Activated naive CD8-positive, alpha-beta T cell treated with anti-CD3 and anti-CD28 coated beads for 36 hours (primary cell): Measurements from ENCODE around the gene FBXO22. TPM values are rescaled to one million over a fixed set of nuclear protein-coding genes. Genes with fewer than 3 reads are reported as not detected.
"Not testable (repeated sequence)": the region's sequence is repeated elsewhere in the genome, so short reads cannot be mapped to it uniquely, and the experiment has no call there.

Experiments used
- DNase-seq: peaks from one replicate; pipeline ENCODE4 v3.0.0; 2021
- H3K27ac Mint-ChIP-seq: one replicate; pipeline ENCODE4 v1.8.0; 2022; ENCODE audit warnings: mild to moderate bottlenecking, moderate library complexity, mixed read lengths
- H3K27me3 Mint-ChIP-seq: one replicate; pipeline ENCODE4 v1.8.0; 2022; ENCODE audit warnings: mild to moderate bottlenecking, mixed read lengths
- H3K36me3 Mint-ChIP-seq: one replicate; pipeline ENCODE4 v1.8.0; 2021; ENCODE audit warnings: mild to moderate bottlenecking, mixed read lengths
- H3K4me1 Mint-ChIP-seq: one replicate; pipeline ENCODE4 v1.8.0; 2021; ENCODE audit warnings: mixed read lengths
- H3K4me3 Mint-ChIP-seq: one replicate; pipeline ENCODE4 v1.8.0; 2022; ENCODE audit warnings: mild to moderate bottlenecking, moderate library complexity, mixed read lengths
- H3K9me3 Mint-ChIP-seq: one replicate; pipeline ENCODE4 v1.8.0; 2022; ENCODE audit warnings: mixed read lengths
- total RNA-seq, 2 experiments: library from RNA; stranded (reverse); gene quantifications; one replicate each; pipeline ENCODE4 v1.2.3, GENCODE V29; 2021

The FBXO22 gene
- total RNA-seq, 2 experiments from 2014 or later: 48.2 to 49.5 TPM

DNA sequence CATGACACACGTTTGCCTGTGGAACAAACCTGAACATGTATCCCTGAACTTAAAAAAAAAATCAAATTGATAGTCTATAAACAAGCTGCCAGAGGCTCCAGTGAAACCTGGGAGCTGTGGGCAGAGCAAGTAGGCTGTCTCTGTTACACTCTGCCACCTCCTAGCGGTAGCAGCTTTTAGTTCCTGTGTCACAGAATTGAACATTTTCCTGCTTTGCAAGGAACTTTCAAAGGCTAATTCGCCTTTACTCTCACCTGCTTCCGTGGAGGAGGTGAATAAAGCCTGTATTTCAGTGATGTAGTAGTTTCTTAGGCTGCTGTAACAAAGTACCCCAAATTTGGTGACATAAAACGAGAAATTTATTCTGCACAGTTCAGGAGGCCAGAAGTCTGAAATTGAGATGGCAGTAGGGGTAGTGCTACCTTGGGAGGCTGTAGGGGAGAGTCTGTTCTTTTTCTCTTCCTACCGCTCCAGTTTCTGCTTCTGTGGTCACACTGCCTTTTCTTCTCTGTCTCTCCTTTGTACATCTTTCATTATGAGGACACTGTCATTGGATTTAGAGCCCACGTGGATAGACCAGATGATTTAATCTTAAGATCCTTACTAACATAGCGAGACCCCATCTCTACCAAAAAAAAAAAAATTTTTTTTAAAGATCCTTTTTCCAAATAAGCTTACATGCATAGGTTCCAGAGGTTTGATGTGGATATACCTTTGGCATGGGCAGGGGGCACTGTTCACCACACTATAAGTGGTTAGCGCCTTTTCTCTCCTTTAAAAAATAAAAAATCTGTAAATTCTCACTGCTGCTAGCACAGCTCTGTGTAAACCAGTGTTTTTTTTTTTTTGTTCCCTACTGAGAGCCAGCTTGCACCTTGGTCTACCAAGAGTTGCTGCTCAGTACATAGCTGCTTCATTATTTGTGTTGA is 25.3 kb downstream of the FBXO22 start:
- DNase-seq: no peak
- Mint-ChIP-seq H3K4me3 (no peak overlapping the region), H3K27ac (no peak overlapping the region), H3K27me3 (no peaks in the 10 kb centered on the region), H3K36me3 (peaks cover 46% of the 10 kb centered on the region), H3K9me3 (no peaks in the 10 kb centered on the region), H3K4me1 (peaks cover 37% of the 10 kb centered on the region)

DNA sequence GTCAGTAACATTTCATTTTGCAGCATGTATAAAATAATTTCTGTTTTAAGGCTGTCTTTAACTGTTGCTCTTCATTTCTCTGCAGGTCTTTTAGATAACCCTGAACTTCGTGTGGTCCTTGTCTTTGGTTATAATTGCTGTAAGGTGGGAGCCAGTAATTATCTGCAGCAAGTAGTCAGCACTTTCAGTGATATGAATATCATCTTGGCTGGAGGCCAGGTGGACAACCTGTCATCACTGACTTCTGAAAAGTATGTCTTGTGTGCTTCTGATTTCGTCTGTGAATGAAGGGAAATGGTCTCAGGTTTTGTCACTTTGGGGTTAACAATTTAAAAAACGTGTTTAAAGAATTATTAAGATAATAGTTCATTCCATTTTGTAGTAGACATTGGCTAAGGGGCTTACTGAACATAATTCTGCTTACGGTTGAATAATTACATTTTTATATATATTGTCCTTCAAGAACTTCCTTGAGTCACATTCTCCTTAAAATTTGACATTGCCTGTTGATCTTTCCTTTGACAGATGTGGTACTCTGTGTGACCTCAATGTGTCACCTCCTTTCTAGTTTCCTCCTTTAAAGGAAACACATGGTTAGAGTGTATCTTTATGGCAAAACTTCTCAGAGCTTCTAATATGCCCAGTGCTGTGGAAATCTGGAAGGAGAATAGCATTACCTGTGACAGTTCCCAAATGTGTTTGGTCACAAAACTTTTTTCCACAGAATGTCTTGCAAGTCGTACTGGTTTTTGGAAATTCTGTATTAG is 26.3 kb downstream of the FBXO22 start:
- DNase-seq: peak; percentile 8
- Mint-ChIP-seq H3K36me3 (peaks cover 46% of the 10 kb centered on the region), H3K27ac (peak overlapping the region; percentile 16), H3K9me3 (no peaks in the 10 kb centered on the region), H3K27me3 (no peaks in the 10 kb centered on the region), H3K4me3 (no peak overlapping the region), H3K4me1 (peaks cover 34% of the 10 kb centered on the region)

DNA sequence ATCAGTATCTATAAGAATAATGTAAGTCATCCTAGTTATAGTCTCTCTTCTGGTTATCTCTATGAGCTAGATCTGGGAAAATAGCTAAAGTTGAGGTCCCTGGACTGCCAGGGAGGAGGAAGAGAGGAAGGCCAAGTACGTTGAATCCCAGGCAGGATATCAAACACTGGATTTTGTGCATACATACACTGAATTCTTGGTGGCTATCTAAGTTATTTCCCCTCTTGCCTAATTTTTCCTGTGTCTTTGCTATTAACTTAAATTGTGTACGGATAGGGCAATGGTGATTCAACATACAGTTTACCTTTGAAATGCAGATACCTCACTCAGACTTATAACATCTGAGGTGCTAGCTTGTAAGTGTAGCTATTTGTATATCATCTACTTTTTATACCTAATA is 27.2 kb downstream of the FBXO22 start:
- Mint-ChIP-seq H3K9me3 (no peaks in the 10 kb centered on the region), H3K36me3 (peaks cover 49% of the 10 kb centered on the region), H3K4me3 (no peak overlapping the region), H3K27me3 (no peaks in the 10 kb centered on the region), H3K27ac (no peak overlapping the region), H3K4me1 (peaks cover 30% of the 10 kb centered on the region)
- DNase-seq: no peak

DNA sequence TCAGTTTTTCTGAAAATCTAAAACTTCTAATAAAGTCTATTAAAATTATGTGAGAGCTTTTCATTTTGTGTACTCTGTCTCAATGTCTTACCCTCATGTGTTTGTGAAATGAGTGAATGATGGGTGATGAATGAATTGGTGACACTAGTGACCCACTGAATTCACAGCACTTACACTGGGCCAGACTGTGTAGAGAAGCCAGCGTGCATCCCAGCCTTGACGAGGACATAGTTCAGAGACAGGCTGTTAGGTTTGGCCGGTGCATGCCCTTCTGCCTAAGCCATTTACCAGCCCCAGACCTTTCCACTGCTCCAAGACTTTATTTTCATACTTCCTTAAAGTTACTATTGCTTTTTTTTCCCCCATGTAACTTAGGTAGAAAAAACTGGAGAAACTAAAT is 38.8 kb downstream of the FBXO22 start:
- H3K27ac Mint-ChIP-seq: no peak overlapping the region
- H3K4me1 Mint-ChIP-seq: peaks cover 2% of the 10 kb centered on the region
- no peak for DNase-seq
- peaks cover 23% of the 10 kb centered on the region for H3K36me3 Mint-ChIP-seq
- H3K4me3 Mint-ChIP-seq: no peak overlapping the region
- H3K9me3 Mint-ChIP-seq: peaks cover 27% of the 10 kb centered on the region
- H3K27me3 Mint-ChIP-seq: peaks cover 18% of the 10 kb centered on the region

DNA sequence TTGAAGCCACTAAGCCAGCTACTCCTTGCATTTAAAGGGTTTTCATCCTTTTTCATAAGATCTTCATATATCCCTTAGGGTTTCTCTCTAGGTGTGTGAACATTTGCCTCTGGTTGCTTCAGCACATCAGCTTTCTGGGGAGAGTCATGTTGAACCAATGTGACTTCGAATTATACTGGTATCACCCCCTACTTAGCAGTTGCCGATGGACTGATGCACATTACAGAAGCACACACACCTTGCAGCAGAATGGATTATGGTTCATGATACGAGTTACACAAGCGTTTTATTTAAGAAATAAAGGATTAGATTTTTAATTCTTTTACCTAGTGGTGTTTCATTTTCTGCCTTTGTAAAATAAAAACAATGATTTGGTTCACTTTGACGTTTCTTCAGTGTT is 39.6 kb downstream of the FBXO22 start:
- DNase-seq: no peak
- Mint-ChIP-seq H3K4me3 (no peak overlapping the region), H3K4me1 (peaks cover 2% of the 10 kb centered on the region), H3K27ac (no peak overlapping the region), H3K36me3 (peaks cover 15% of the 10 kb centered on the region), H3K27me3 (peaks cover 22% of the 10 kb centered on the region), H3K9me3 (peaks cover 22% of the 10 kb centered on the region)

DNA sequence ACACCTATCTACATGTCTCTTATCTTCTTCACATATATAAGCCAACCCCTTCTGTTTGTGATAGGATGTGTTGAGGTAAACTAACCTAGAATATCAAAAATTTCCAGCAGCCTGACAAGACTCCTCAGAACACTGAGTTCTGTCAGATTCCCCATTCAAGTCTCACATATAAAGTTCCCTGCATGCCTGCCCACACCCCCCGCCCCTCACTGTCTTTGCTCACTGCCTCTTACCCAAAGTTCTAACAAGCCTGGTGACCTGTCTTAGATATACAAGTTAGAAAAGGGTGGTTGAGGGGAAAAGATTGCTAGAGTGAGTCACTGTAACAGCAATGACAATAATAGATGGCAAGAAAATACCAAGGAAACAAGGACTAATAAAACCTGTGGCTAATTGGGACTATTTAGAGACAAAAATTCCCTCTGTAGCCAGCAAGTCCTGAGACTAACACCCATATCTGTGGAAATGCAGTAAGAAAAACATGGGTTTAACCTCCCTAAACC is 40.1 kb downstream of the FBXO22 start:
- peaks cover 18% of the 10 kb centered on the region for H3K9me3 Mint-ChIP-seq
- H3K36me3 Mint-ChIP-seq: peaks cover 10% of the 10 kb centered on the region
- peaks cover 2% of the 10 kb centered on the region for H3K4me1 Mint-ChIP-seq
- no peak overlapping the region for H3K27ac Mint-ChIP-seq
- no peak overlapping the region for H3K4me3 Mint-ChIP-seq
- DNase-seq: no peak
- peaks cover 23% of the 10 kb centered on the region for H3K27me3 Mint-ChIP-seq

DNA sequence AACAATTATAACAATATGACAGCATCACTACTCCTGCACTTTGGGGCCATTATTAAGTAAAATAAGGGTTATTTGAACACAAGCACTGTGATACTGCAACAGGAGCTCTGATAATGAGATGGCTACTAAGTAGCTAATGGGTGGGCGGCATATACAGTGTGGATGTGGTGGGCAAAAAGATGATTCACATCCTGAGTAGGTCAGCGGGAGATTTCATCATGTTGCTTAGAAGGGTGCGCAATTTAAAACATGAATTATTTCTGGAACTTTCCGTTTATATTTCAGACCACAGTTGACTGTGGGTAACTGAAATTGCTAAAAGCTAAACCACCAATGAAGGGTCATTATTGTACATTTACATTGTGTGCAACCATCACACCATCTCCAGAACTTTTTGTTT is 42.3 kb downstream of the FBXO22 start:
- peaks cover 42% of the 10 kb centered on the region for H3K27me3 Mint-ChIP-seq
- peaks cover 2% of the 10 kb centered on the region for H3K4me1 Mint-ChIP-seq
- H3K4me3 Mint-ChIP-seq: no peak overlapping the region
- H3K36me3 Mint-ChIP-seq: peaks cover 2% of the 10 kb centered on the region
- no peak overlapping the region for H3K27ac Mint-ChIP-seq
- peaks cover 3% of the 10 kb centered on the region for H3K9me3 Mint-ChIP-seq
- DNase-seq: no peak

DNA sequence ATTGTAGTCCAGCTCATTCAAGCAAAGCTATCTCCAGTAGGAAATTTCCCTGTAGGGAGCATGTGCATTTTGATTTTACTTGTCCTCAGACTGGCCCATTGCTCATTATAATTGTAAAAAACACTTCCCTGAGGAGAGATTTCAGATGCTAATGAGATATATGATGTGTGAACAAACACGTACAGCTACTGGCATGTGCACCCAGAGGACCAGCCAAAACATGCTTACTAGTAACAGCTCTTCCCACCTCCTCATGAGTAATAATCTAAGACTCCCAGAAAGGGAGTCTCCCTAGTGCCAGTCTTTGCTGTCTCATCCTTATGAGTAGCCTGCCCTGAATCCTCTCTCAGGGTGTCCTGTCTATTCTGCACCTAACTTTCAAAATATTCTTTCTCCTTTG is 43.4 kb downstream of the FBXO22 start:
- Mint-ChIP-seq H3K4me3 (no peak overlapping the region), H3K4me1 (peaks cover 2% of the 10 kb centered on the region), H3K9me3 (peaks cover 2% of the 10 kb centered on the region), H3K36me3 (peaks cover 2% of the 10 kb centered on the region), H3K27me3 (peaks cover 54% of the 10 kb centered on the region), H3K27ac (no peak overlapping the region)
- no peak for DNase-seq

DNA sequence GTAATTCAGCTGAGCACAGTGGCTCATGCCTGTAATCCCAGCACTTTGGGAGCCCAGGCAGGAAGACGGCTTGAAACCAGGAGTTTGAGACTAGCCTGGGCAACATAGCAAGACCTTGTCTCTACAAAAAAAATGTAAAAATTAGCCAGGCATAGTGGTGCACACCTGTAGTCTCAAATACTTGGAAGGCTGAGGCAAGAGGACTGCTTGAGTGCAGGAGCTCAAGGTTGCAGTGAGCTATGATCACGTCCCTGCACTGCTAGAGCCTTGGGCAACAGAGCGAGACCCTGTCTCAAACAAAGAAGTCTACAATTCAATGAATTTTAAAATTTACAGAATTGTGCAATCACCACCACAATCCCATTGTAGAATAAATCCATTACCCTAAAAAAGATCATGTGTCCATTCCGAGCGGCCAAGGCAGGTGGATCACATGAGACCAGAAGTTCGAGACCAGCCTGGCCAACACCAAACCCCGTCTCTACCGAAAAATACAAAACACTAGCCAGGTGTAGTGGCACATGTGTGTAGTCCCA is 45.2 kb downstream of the FBXO22 start:
- Mint-ChIP-seq H3K27ac (no peak overlapping the region), H3K27me3 (peaks cover 68% of the 10 kb centered on the region), H3K4me3 (no peak overlapping the region), H3K9me3 (peaks cover 2% of the 10 kb centered on the region), H3K4me1 (peaks cover 2% of the 10 kb centered on the region), H3K36me3 (peaks cover 2% of the 10 kb centered on the region)
- no peak for DNase-seq

DNA sequence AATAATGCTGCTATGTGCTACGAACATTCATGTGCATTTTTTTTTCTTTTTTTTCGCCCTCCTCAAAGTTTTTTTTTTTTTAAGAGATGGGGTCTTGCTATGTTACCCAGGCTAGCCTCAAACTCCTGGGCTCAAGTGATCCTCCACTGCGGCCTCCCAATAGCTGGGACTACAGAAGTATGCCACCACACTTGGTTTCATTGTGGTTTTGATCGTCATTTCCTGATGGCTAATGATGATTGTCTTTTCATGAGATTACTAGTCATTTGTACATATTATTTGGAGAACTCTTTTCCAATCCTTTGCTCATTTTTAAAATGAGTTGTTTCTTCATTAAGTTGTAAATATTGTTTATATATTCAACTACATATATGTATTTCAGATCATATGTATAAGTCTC is 48.8 kb downstream of the FBXO22 start:
- no peaks in the 10 kb centered on the region for H3K9me3 Mint-ChIP-seq
- H3K27me3 Mint-ChIP-seq: peaks cover 72% of the 10 kb centered on the region
- no peak overlapping the region for H3K4me3 Mint-ChIP-seq
- DNase-seq: no peak
- no peaks in the 10 kb centered on the region for H3K4me1 Mint-ChIP-seq
- H3K36me3 Mint-ChIP-seq: no peaks in the 10 kb centered on the region
- no peak overlapping the region for H3K27ac Mint-ChIP-seq

DNA sequence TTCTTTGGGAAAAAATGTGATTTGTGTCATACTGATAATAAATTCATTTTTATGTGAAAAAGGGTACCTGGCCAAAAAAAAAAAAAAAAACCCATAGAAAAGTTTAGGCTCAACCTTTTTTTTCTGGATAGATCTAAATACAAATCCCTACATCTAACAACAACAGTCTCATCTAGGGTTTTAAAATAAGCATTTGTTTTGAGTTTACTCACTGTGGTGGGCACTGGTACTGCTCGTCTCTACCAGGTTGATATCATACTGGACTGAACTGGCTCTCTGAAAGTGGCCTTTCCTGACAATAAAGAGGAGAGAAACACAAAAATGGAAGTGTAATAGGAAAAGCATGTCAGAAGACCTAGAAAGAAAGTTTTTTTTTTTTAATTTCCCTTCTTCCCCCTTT is 52.0 kb downstream of the FBXO22 start:
- DNase-seq: no peak
- Mint-ChIP-seq H3K4me1 (no peaks in the 10 kb centered on the region), H3K27me3 (peaks cover 55% of the 10 kb centered on the region), H3K9me3 (no peaks in the 10 kb centered on the region), H3K27ac (no peak overlapping the region), H3K4me3 (no peak overlapping the region), H3K36me3 (no peaks in the 10 kb centered on the region)

DNA sequence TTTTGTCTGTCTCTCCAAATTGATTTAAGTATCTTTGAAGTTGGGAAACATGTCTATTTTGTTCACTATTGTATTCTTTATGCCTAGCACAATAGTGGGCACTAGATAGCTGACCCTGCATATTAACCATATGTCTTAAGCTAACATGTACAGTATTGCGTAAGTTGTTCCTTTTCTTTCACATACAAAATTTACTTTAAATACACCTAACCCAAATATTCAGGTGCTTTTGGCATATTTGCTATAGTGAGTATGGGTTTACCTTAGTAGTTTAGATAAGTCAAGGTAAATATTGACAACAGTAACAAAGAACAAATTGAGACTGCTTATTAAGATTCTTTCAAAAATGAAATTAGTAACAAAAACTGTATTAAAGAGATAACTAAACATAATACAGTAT is 57.7 kb downstream of the FBXO22 start:
- Mint-ChIP-seq H3K27me3 (peaks cover 7% of the 10 kb centered on the region), H3K4me1 (no peaks in the 10 kb centered on the region), H3K27ac (no peak overlapping the region), H3K36me3 (no peaks in the 10 kb centered on the region), H3K4me3 (no peak overlapping the region), H3K9me3 (no peaks in the 10 kb centered on the region)
- no peak for DNase-seq

DNA sequence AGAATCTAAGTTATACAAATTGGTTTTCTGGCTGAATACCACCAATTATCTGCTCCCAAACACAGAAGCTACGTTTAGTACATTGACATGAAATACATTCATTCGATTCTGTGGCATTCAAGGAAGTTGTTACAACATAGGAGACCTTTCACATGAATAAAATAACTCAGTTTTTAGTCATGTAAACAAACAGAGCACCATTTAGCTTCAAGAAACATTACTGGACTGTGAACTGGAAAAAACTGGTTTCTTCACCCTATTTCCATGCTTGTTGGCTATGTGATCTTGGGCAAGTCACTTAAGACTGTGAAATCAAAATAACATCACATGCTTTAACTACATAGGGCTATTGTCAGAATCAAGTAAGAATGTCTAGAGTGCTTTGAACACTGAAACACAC is 62.4 kb downstream of the FBXO22 start:
- H3K4me3 Mint-ChIP-seq: no peak overlapping the region
- no peaks in the 10 kb centered on the region for H3K4me1 Mint-ChIP-seq
- no peaks in the 10 kb centered on the region for H3K36me3 Mint-ChIP-seq
- no peaks in the 10 kb centered on the region for H3K9me3 Mint-ChIP-seq
- no peak for DNase-seq
- H3K27ac Mint-ChIP-seq: no peak overlapping the region
- H3K27me3 Mint-ChIP-seq: no peaks in the 10 kb centered on the region

DNA sequence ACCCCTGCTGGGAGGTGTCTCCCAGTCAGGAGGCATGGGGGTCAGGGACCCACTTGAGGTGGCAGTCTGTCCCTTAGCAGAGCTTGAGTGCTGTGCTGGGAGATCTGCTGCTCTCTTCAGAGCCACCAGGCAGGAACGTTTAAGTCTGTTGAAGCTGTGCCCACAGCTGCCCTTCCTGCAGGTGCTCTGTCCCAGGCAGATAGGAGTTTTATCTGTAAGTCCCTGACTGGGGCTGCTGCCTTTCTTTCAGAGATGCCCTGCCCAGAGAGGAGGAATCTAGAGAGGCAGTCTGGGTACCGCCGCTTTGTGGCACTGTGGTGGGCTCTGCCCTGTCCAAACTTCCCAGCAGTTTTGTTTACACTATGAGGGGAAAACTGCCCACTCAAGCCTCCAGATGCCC is 73.1 kb downstream of the FBXO22 start:
- H3K27me3 Mint-ChIP-seq: peaks cover 24% of the 10 kb centered on the region
- not testable (repeated sequence) for H3K4me3 Mint-ChIP-seq, H3K27ac Mint-ChIP-seq, H3K36me3 Mint-ChIP-seq, H3K4me1 Mint-ChIP-seq, H3K9me3 Mint-ChIP-seq, DNase-seq

DNA sequence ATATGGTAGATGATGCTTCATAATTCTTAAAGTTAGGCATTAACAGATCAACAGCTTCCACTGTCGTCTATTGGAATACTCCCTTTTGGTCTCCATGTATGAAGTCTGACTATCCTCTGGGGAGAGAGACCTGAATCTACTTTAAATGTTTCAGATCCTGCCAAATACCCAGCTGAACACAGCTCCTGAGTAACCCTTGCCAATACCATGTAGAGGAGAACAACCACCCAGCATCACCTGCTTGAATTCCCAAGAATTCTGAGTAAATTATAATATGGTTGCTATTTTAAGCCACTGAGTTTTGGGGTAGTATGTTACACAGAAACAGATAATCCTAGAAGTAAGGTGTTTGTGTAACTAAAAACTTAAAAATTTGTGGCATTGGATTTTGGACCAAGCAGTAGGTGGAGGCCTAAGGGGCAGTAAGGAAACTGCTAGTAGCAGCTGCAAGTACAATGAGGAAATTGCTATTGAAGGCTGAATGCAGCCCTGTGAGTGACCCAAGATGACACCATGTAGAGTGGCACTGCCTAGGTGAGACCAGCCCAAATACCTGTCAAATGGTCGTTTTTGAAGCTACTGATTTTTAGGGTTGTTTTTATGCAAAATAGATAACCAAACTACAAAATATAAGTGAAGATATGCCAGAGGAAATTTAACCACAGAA is 77.6 kb downstream of the FBXO22 start:
- Mint-ChIP-seq H3K4me1 (no peaks in the 10 kb centered on the region), H3K27ac (no peak overlapping the region), H3K9me3 (no peaks in the 10 kb centered on the region), H3K27me3 (peaks cover 19% of the 10 kb centered on the region), H3K4me3 (no peak overlapping the region), H3K36me3 (no peaks in the 10 kb centered on the region)
- no peak for DNase-seq
